Metanephros (tissue), 2 donors: ENCODE results near the gene USP32. TPM values are rescaled to one million over a fixed set of nuclear protein-coding genes. Genes with fewer than 3 reads are reported as not detected.
A peak's percentile ranks its signal among the peaks of the same experiment; 100 is the strongest.

Experiments
- small RNA-seq: library from RNA; depleted of rRNA; stranded (forward); fragments of <200 nt; gene quantifications from one replicate; pipeline ENCODE3, GENCODE V24; 2014; ENCODE audit warnings: low replicate concordance
- total RNA-seq: library from RNA; depleted of rRNA; stranded (reverse); fragments of >200 nt; gene quantifications from one replicate; pipeline ENCODE4 v1.2.3, GENCODE V29; 2014

USP32 gene, protein sequence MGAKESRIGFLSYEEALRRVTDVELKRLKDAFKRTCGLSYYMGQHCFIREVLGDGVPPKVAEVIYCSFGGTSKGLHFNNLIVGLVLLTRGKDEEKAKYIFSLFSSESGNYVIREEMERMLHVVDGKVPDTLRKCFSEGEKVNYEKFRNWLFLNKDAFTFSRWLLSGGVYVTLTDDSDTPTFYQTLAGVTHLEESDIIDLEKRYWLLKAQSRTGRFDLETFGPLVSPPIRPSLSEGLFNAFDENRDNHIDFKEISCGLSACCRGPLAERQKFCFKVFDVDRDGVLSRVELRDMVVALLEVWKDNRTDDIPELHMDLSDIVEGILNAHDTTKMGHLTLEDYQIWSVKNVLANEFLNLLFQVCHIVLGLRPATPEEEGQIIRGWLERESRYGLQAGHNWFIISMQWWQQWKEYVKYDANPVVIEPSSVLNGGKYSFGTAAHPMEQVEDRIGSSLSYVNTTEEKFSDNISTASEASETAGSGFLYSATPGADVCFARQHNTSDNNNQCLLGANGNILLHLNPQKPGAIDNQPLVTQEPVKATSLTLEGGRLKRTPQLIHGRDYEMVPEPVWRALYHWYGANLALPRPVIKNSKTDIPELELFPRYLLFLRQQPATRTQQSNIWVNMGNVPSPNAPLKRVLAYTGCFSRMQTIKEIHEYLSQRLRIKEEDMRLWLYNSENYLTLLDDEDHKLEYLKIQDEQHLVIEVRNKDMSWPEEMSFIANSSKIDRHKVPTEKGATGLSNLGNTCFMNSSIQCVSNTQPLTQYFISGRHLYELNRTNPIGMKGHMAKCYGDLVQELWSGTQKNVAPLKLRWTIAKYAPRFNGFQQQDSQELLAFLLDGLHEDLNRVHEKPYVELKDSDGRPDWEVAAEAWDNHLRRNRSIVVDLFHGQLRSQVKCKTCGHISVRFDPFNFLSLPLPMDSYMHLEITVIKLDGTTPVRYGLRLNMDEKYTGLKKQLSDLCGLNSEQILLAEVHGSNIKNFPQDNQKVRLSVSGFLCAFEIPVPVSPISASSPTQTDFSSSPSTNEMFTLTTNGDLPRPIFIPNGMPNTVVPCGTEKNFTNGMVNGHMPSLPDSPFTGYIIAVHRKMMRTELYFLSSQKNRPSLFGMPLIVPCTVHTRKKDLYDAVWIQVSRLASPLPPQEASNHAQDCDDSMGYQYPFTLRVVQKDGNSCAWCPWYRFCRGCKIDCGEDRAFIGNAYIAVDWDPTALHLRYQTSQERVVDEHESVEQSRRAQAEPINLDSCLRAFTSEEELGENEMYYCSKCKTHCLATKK (N-terminal part only)
- 57.3 TPM for total RNA-seq

DNA sequence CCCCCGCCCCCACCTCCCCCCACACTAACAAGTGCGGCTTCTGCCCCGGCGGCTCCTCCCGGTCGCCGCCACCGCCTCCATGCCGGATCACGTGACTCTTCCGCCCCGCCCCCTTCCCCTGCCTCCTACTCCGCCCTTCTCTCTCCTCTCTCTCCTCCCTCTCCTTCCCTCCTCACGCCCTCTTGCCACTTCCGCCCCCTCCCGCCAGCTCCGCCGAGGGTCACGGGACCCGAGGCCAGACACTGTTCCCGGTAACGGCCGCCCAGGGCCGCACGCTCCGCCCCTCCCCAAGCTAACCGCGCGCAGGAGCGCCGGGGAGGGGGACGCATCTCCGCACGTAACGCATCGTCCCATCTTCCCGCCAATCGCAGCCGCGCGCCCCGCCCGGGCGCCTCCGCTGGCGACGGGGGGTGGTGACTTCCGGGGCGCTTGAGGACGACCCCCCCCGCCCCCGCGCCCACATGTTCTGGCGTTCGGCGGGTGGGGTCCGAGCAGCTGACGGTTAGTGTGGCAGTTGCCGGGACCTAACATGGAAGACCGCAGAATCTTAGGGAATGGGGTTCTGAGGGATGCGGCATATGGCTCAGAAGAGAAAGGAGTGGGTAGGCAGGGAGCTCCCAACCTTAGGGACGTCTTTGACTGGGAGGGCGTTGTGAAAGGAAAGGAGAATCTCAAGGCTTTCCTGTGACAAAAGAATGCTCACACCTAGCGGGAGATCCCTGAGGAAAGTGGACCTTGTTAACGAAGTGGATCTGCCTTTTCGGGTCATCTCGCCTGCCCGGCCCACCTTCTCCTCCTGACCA lies at the start of gene USP32:
Gene USP32 (minus strand): TSS at position 92 of the 803 bp plus-strand sequence. CDS start 194 bp downstream, outside the sequence.

DNA sequence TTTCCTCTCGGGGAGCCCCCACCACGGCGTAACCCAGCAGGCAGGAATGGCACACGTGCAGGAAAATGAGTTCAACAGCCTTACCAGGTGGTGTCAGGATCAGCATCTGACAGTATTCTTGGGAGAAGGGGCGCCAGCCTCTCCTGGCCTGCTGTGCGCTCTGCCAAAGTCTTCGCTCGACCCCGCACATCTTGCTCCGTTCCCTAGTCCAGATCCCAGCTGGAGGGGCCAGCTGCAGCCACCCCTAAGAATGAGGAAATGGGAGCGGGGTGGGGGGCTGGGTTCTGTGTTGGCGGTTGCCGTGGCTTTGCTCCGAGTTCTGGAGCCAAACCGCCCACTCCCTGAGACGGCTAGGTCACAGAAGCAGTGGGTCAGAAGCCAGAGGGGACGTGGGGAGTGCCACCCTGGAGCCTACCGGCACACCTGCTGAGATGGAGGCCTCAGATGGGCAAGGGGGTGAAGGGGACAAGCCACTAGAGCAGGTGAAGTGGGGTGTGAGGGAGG lies 30.3 kb upstream of the USP32 start, which contains the start of gene CHCT1:
Gene CHCT1 (plus strand): TSS at position 328 of the 504 bp plus-strand sequence. CDS start 104 bp downstream, at position 432.

DNA sequence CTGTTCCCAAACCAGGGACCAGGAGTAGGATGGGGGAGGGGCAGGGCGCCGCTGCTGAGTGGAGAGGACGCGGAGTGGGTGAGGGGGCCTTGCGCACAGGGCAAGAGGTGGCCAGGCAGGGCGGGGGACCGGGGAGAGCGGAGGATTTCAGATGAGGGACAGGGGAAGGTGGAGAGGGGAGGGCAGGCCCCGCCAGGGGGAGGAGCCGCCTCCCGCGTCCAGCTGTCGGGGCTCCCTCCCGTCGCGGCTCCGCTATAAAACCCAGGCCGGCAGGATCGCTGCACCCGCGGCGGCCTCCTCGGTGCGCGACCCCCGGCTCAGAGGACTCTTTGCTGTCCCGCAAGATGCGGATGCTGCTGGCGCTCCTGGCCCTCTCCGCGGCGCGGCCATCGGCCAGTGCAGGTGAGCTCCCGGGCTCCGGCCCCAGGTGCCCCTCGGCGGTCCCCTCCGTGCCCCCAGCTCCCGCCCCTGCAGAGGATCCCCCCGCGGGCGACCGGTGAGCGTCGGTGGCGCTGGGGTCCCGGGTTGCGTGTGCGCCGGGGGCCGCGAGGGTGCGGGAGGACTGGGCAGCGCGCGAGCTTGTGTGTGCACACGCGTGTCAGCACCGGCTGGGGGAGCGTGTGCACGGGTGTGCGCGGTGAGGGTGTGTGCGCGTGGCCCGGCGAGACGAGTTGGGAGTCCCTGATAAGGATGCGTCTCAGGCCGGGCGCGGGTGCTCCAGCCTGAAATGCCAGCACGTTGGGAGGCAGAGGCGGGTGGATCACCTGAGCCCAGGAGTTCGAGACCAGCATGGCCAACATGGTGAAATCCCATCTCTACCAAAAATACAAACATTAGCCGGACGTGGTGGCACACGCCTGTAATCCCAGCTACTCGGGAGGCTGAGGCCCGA lies 242.0 kb downstream of the USP32 start, which contains the start of gene CA4:
Gene CA4 (plus strand): TSS at position 283 of the 892 bp plus-strand sequence. CDS start 62 bp downstream, at position 345.

Small RNA genes within 50 kb of the gene (small RNA-seq; reads per million reads assigned to genes)
- gene SCARNA20 = 55.2 reads per million, percentile 97 among the genes with 10 or more reads in this experiment

Other genes starting within 250 kb of the USP32 start
- 18.9 TPM for gene CA4, start 242.2 kb downstream of the USP32 start, total RNA-seq
- gene CHCT1, start 30.4 kb upstream of the USP32 start, total RNA-seq = not detected
- gene APPBP2, start 134.1 kb upstream of the USP32 start, total RNA-seq = 47.0 TPM
- 15.7 TPM for gene PPM1D, start 208.1 kb upstream of the USP32 start, total RNA-seq